Body of pancreas (tissue), 4 donors: ENCODE measurements around the gene CENPO. TPM values are rescaled to one million over a fixed set of nuclear protein-coding genes. Genes with fewer than 3 reads are reported as not detected.

Source experiments
- ATAC-seq: fragments of 150-250 bp; one replicate; pipeline ENCODE4 v1.9.1; 2016
- DNase-seq, 4 donors: peaks; one replicate each; pipeline ENCODE4 v3.0.0-alpha.2; 2019
- H3K27ac ChIP-seq, 4 donors: fragments of 200-600 bp; sonication (generic); 1 replicate in 3 of 4; 2 replicates in 1 of 4; pipeline versions ENCODE4 v1.5.1 to v1.6.1; 2016 to 2019; ENCODE audit warnings: mild to moderate bottlenecking in 1 of 4, mixed read lengths in 1 of 4, moderate library complexity in 1 of 4
- H3K27me3 ChIP-seq, 2 donors: fragments of 200-600 bp; sonication (generic); one replicate each; pipeline ENCODE4 v1.6.0; 2016; ENCODE audit warnings: mild to moderate bottlenecking in 1 of 2
- H3K36me3 ChIP-seq, 2 donors: fragments of 200-600 bp; sonication (generic); replicated peaks in 1 of 2; 2 replicates each; pipeline ENCODE4 v1.5.1; 2016; ENCODE audit warnings: low read depth in 2 of 2; ENCODE audit not compliant: insufficient read depth in 1 of 2
- H3K4me1 ChIP-seq: fragments of 200-600 bp; sonication (generic); one replicate; pipeline ENCODE4 v1.6.0; 2016
- H3K4me3 ChIP-seq, 2 donors: fragments of 200-600 bp; sonication (generic); 1 replicate in 1 of 2; 2 replicates in 1 of 2; pipeline ENCODE4 v1.5.1; 2016 to 2019
- H3K9me3 ChIP-seq, 3 donors: fragments of 200-600 bp; sonication (generic); 1 replicate in 2 of 3; 2 replicates in 1 of 3; pipeline ENCODE4 v1.5.1; 2016
- CTCF ChIP-seq, 7 experiments: fragments of 450-650 bp in 4 of 7; fragments of 200-600 bp in 3 of 7; sonication (generic) in 3 of 7; IDR thresholded peaks; one replicate each; pipeline ENCODE4 v1.5.1; 2016 to 2019; ENCODE audit warnings: antibody characterized with exemption in 7 of 7
- POLR2A ChIP-seq, 3 donors: fragments of 450-650 bp; IDR thresholded peaks; one replicate each; pipeline ENCODE4 v1.6.1; 2016; ENCODE audit warnings: antibody characterized with exemption in 3 of 3, mild to moderate bottlenecking in 2 of 3
- WGBS, 2 donors: methylation state at CpG; one replicate each; pipeline ENCODE4 v1.1.5; 2017; 5-methylcytosine and 5-hydroxymethylcytosine counted together
- intact Hi-C: fragments of 100-400 bp; cut with DNase I; formaldehyde crosslinking; loops from one replicate; pipeline ENCODE4 v1.15.1; 2023
- total RNA-seq, 2 donors: library from RNA; depleted of rRNA; stranded (reverse); fragments of >200 nt; gene quantifications; one replicate each; pipeline ENCODE4 v1.1.0, GENCODE V29; 2016

CENPO gene
- total RNA-seq, 2 donors from 2014 or later = 2.0 to 2.6 TPM

GRCh38 chr2:24859968-24860600, 66.9 kb downstream of the CENPO start:
- Histone ChIP-seq H3K4me3 (no peak overlapping the region), H3K4me1 (no peaks in the 10 kb centered on the region), H3K36me3 (no peaks in the 10 kb centered on the region), H3K9me3 (no peaks in the 10 kb centered on the region), H3K27me3 (no peaks in the 10 kb centered on the region), H3K27ac (peak overlapping the region in 1 of 4 donors; percentile 7)
- intact Hi-C loops = no loop called here
- DNase-seq (peak in 1 of 4 donors; percentile 13), ATAC-seq (no peak)
- TF ChIP-seq POLR2A (IDR thresholded peaks at IDR 0.05) = no peak
- no peak for TF ChIP-seq CTCF (IDR thresholded peaks at IDR 0.05)
- WGBS, 2 donors = 91 to 93% methylated on average over 12 to 15 of the region's 15 CpGs

- no peak for ATAC-seq
- DNase-seq = no peak
- H3K9me3 ChIP-seq = no peaks in the 10 kb centered on the region
- peak overlapping the region in 1 of 4 donors; percentile 7 for H3K27ac ChIP-seq
- no peaks in the 10 kb centered on the region for H3K36me3 ChIP-seq
- TF ChIP-seq CTCF (IDR thresholded peaks at IDR 0.05) (no peak), POLR2A (IDR thresholded peaks at IDR 0.05) (no peak)
- intact Hi-C loops = no loop called here
- no peak overlapping the region for H3K4me3 ChIP-seq
- H3K4me1 ChIP-seq = no peaks in the 10 kb centered on the region
- 90% methylated on average over 5 to 7 of the region's 7 CpGs for WGBS, 2 donors
- H3K27me3 ChIP-seq = no peaks in the 10 kb centered on the region
Observed at GRCh38 chr2:24860631-24861030, 67.4 kb downstream of the CENPO start.

- Histone ChIP-seq H3K9me3 (no peaks in the 10 kb centered on the region), H3K27ac (no peak overlapping the region), H3K4me3 (no peak overlapping the region), H3K27me3 (no peaks in the 10 kb centered on the region), H3K36me3 (no peaks in the 10 kb centered on the region), H3K4me1 (no peaks in the 10 kb centered on the region)
- TF ChIP-seq CTCF (IDR thresholded peaks at IDR 0.05) = no peak
- TF ChIP-seq POLR2A (IDR thresholded peaks at IDR 0.05) = no peak
- 82 to 92% methylated on average over 11 of the region's 11 CpGs for WGBS, 2 donors
- intact Hi-C loops = no loop called here
- ATAC-seq (peak; percentile 69), DNase-seq (peak in 1 of 4 donors; percentile 17)
Observed at GRCh38 chr2:24861500-24861899, 68.3 kb downstream of the CENPO start.

- 86 to 89% methylated on average over 3 of the region's 3 CpGs for WGBS, 2 donors
- H3K9me3 ChIP-seq = no peaks in the 10 kb centered on the region
- no peaks in the 10 kb centered on the region for H3K27me3 ChIP-seq
- TF ChIP-seq CTCF (IDR thresholded peaks at IDR 0.05) (no peak), POLR2A (IDR thresholded peaks at IDR 0.05) (no peak)
- no peaks in the 10 kb centered on the region for H3K4me1 ChIP-seq
- ATAC-seq (no peak), DNase-seq (no peak)
- intact Hi-C loops = no loop called here
- peak overlapping the region in 1 of 4 donors; percentile 12 for H3K27ac ChIP-seq
- no peaks in the 10 kb centered on the region for H3K36me3 ChIP-seq
- H3K4me3 ChIP-seq = no peak overlapping the region
Observed at GRCh38 chr2:24863641-24864040, 70.4 kb downstream of the CENPO start.

GRCh38 chr2:24866946-24867345, 73.7 kb downstream of the CENPO start:
- no peak for ATAC-seq
- WGBS, 2 donors = 92 to 93% methylated on average over 6 of the region's 6 CpGs
- DNase-seq = no peak
- Histone ChIP-seq H3K27ac (no peak overlapping the region), H3K36me3 (no peaks in the 10 kb centered on the region), H3K4me3 (no peak overlapping the region), H3K4me1 (peaks cover 4% of the 10 kb centered on the region), H3K9me3 (no peaks in the 10 kb centered on the region), H3K27me3 (no peaks in the 10 kb centered on the region)
- intact Hi-C loops = no loop called here
- TF ChIP-seq POLR2A (IDR thresholded peaks at IDR 0.05) (no peak), CTCF (IDR thresholded peaks at IDR 0.05) (no peak)
